Spleen (tissue), 11 donors: Measurements from ENCODE around the gene RGS17. TPM values are rescaled to one million over a fixed set of nuclear protein-coding genes. Genes with fewer than 3 reads are reported as not detected.

ENCODE experiments used
- DNase-seq: peaks from one replicate; pipeline ENCODE4 v3.0.0-alpha.2; 2020
- H3K27ac ChIP-seq, 8 donors: fragments of 200-600 bp; sonication (generic) in 7 of 8; 1 replicate in 4 of 8; 2 replicates in 4 of 8; pipeline versions ENCODE4 v1.5.0 to v1.8.0; 2016 to 2021; ENCODE audit warnings: inconsistent platforms in 4 of 8, mild to moderate bottlenecking in 4 of 8, moderate library complexity in 1 of 8
- H3K27me3 ChIP-seq, 7 donors: fragments of 200-600 bp; sonication (generic) in 6 of 7; replicated peaks in 1 of 7; 1 replicate in 4 of 7; 2 replicates in 3 of 7; pipeline versions ENCODE4 v1.5.0 to v1.8.0; 2016 to 2021; ENCODE audit warnings: inconsistent platforms in 3 of 7, mild to moderate bottlenecking in 1 of 7
- H3K36me3 ChIP-seq, 6 donors: fragments of 200-600 bp; sonication (generic) in 5 of 6; 1 replicate in 4 of 6; 2 replicates in 2 of 6; pipeline versions ENCODE4 v1.5.0 to v1.8.0; 2016 to 2021; ENCODE audit warnings: inconsistent platforms in 2 of 6
- H3K4me1 ChIP-seq, 6 donors: fragments of 200-600 bp; sonication (generic) in 5 of 6; 1 replicate in 3 of 6; 2 replicates in 3 of 6; pipeline versions ENCODE4 v1.5.0 to v1.8.0; 2016 to 2021; ENCODE audit warnings: inconsistent platforms in 3 of 6
- H3K4me3 ChIP-seq, 8 donors: fragments of 200-600 bp; sonication (generic) in 7 of 8; 1 replicate in 4 of 8; 2 replicates in 4 of 8; pipeline versions ENCODE4 v1.5.0 to v1.8.0; 2016 to 2021; ENCODE audit warnings: inconsistent platforms in 4 of 8, mild to moderate bottlenecking in 4 of 8, moderate library complexity in 2 of 8
- H3K9me3 ChIP-seq, 8 donors: fragments of 200-600 bp; sonication (generic) in 7 of 8; 1 replicate in 4 of 8; 2 replicates in 4 of 8; pipeline versions ENCODE4 v1.5.0 to v1.8.0; 2016 to 2021; ENCODE audit warnings: inconsistent platforms in 4 of 8
- POLR2A ChIP-seq, 3 donors: fragments of 450-650 bp; IDR thresholded peaks; one replicate each; pipeline ENCODE4 v1.5.1; 2017; ENCODE audit warnings: antibody characterized with exemption in 3 of 3, mild to moderate bottlenecking in 1 of 3
- POLR2AphosphoS5 ChIP-seq, 3 donors: sonication (generic); formaldehyde crosslinking; IDR thresholded peaks; one replicate each; pipeline ENCODE4 v1.5.1; 2017; ENCODE audit warnings: antibody characterized with exemption in 3 of 3
- WGBS, 5 donors: extraction: QIAGEN DNeasy Blood & Tissue Kit in 3 of 5; methylation state at CpG; one replicate each; pipeline versions ENCODE4 v1.1.5 to v1.1.7; 2013 to 2018; 5-methylcytosine and 5-hydroxymethylcytosine counted together
- intact Hi-C: fragments of 100-400 bp; cut with DNase I; formaldehyde crosslinking; loops from one replicate; pipeline ENCODE4 v1.15.0; 2023; ENCODE audit warnings: low total_unique reads
- polyA plus RNA-seq, 3 donors: library from polyadenylated mRNA; stranded (reverse); fragments of 200-250 nt; gene quantifications; one replicate each; pipeline ENCODE4 v1.2.1, GENCODE V29; 2013
- total RNA-seq, 7 donors: library from RNA; depleted of rRNA in 3 of 7; stranded (reverse); fragments of >200 nt in 3 of 7; fragmentation: NEBNext Ultra II Directional in 4 of 7; extraction: Animal tissue kit (Norgen Biotek cat#: 25700) in 4 of 7; gene quantifications; one replicate each; pipeline versions ENCODE4 v1.1.0 to v1.2.1, GENCODE V29; 2016 to 2021
- TF ChIP-seq, protein P1 (sequence below), 11 experiments: fragments of 200-600 bp in 7 of 11; fragments of 450-650 bp in 4 of 11; sonication (generic) in 4 of 11; IDR thresholded peaks in 8 of 11; conservative IDR thresholded peaks in 3 of 11; 1 replicate in 7 of 11; 2 replicates in 4 of 11; pipeline versions ENCODE4 v1.4.0 to v1.8.0; 2016 to 2021; ENCODE audit warnings: antibody characterized with exemption in 11 of 11, inconsistent platforms in 4 of 11, mild to moderate bottlenecking in 1 of 11
- donor health status: healthy with polysubstance abuse.
- donor health status: DM: no; HTN: no; CAD: no; lungs with moderate emphysema.
- donor health status: DM: no; HTN: no; CAD: no.
- donor health status: Bipolar disorder and iron deficiency.
- donor health status: healthy.
- donor health status: DM: no; HTN: no; CAD: no.
- donor health status: DM: yes; HTN: yes; CAD: no.

RGS17 gene
- total and polyA plus RNA-seq, 10 donors: 0.03 to 0.33 (median 0.07) TPM; not detected in 5

GRCh38 chr6:153126218-153126617, 4.9 kb downstream of the RGS17 start:
- Histone ChIP-seq H3K9me3 (no peaks in the 10 kb centered on the region), H3K27me3 (peaks cover 0 to 75% (median 49%) of the 10 kb centered on the region in 7 donors), H3K4me3 (no peak overlapping the region), H3K36me3 (no peaks in the 10 kb centered on the region), H3K27ac (no peak overlapping the region), H3K4me1 (peaks cover 9 to 19% (median 17%) of the 10 kb centered on the region in 6 donors)
- TF ChIP-seq POLR2AphosphoS5 (IDR thresholded peaks at IDR 0.05): no peak
- no peak for TF ChIP-seq POLR2A (IDR thresholded peaks at IDR 0.05)
- DNase-seq: no peak
- 81 to 90% (median 86%) methylated on average over 3 of the region's 3 CpGs for WGBS, 5 donors
- intact Hi-C loops: no loop called here

- peaks cover under 1 to 9% (median 7%) of the 10 kb centered on the region in 6 donors for H3K4me1 ChIP-seq
- H3K27me3 ChIP-seq: peaks cover 0 to 68% (median 38%) of the 10 kb centered on the region in 7 donors
- TF ChIP-seq POLR2AphosphoS5 (IDR thresholded peaks at IDR 0.05) (no peak), POLR2A (IDR thresholded peaks at IDR 0.05) (no peak)
- TF ChIP-seq, protein P1, sequence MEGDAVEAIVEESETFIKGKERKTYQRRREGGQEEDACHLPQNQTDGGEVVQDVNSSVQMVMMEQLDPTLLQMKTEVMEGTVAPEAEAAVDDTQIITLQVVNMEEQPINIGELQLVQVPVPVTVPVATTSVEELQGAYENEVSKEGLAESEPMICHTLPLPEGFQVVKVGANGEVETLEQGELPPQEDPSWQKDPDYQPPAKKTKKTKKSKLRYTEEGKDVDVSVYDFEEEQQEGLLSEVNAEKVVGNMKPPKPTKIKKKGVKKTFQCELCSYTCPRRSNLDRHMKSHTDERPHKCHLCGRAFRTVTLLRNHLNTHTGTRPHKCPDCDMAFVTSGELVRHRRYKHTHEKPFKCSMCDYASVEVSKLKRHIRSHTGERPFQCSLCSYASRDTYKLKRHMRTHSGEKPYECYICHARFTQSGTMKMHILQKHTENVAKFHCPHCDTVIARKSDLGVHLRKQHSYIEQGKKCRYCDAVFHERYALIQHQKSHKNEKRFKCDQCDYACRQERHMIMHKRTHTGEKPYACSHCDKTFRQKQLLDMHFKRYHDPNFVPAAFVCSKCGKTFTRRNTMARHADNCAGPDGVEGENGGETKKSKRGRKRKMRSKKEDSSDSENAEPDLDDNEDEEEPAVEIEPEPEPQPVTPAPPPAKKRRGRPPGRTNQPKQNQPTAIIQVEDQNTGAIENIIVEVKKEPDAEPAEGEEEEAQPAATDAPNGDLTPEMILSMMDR (IDR thresholded peaks at IDR 0.05 in 8 of 11, conservative IDR thresholded peaks at IDR 0.05 in 3 of 11): no peak
- H3K27ac ChIP-seq: no peak overlapping the region
- no peak for DNase-seq
- no peaks in the 10 kb centered on the region for H3K36me3 ChIP-seq
- H3K4me3 ChIP-seq: no peak overlapping the region
- intact Hi-C loops: no loop called here
- no peaks in the 10 kb centered on the region for H3K9me3 ChIP-seq
Measured at GRCh38 chr6:153125032-153125431, 6.0 kb downstream of the RGS17 start.

- H3K9me3 ChIP-seq: no peaks in the 10 kb centered on the region
- no peak for DNase-seq
- TF ChIP-seq, protein P1 (IDR thresholded peaks at IDR 0.05 in 8 of 11, conservative IDR thresholded peaks at IDR 0.05 in 3 of 11): no peak
- no peak for TF ChIP-seq POLR2A (IDR thresholded peaks at IDR 0.05)
- TF ChIP-seq POLR2AphosphoS5 (IDR thresholded peaks at IDR 0.05): no peak
- H3K27me3 ChIP-seq: peaks cover 0 to 56% (median 27%) of the 10 kb centered on the region in 7 donors
- WGBS, 5 donors: 55 to 67% (median 62%) methylated on average over 3 of the region's 3 CpGs
- intact Hi-C loops: no loop called here
- no peaks in the 10 kb centered on the region for H3K4me1 ChIP-seq
- H3K36me3 ChIP-seq: no peaks in the 10 kb centered on the region
- H3K4me3 ChIP-seq: no peak overlapping the region
- H3K27ac ChIP-seq: no peak overlapping the region
Measured at GRCh38 chr6:153123801-153124200, 7.3 kb downstream of the RGS17 start.

GRCh38 chr6:153121311-153121710, 9.8 kb downstream of the RGS17 start:
- DNase-seq: no peak
- H3K4me1 ChIP-seq: no peaks in the 10 kb centered on the region
- no peak overlapping the region for H3K4me3 ChIP-seq
- H3K9me3 ChIP-seq: no peaks in the 10 kb centered on the region
- H3K27ac ChIP-seq: no peak overlapping the region
- no peaks in the 10 kb centered on the region for H3K36me3 ChIP-seq
- intact Hi-C loops: no loop called here
- peaks cover 0 to 31% (median 2%) of the 10 kb centered on the region in 7 donors for H3K27me3 ChIP-seq
- TF ChIP-seq POLR2AphosphoS5 (IDR thresholded peaks at IDR 0.05) (no peak), POLR2A (IDR thresholded peaks at IDR 0.05) (no peak)
- TF ChIP-seq, protein P1 (IDR thresholded peaks at IDR 0.05 in 8 of 11, conservative IDR thresholded peaks at IDR 0.05 in 3 of 11): no peak
